Placental epithelial cell (primary cell): ENCODE data around the gene ZFYVE9. TPM values are rescaled to one million over a fixed set of nuclear protein-coding genes. Genes with fewer than 3 reads are reported as not detected.

ENCODE experiments used
- total RNA-seq: library from RNA; depleted of rRNA; stranded (reverse); fragments of >200 nt; gene quantifications from 2 replicates; pipeline ENCODE4 v1.2.3, GENCODE V29; 2012

ZFYVE9 gene, protein sequence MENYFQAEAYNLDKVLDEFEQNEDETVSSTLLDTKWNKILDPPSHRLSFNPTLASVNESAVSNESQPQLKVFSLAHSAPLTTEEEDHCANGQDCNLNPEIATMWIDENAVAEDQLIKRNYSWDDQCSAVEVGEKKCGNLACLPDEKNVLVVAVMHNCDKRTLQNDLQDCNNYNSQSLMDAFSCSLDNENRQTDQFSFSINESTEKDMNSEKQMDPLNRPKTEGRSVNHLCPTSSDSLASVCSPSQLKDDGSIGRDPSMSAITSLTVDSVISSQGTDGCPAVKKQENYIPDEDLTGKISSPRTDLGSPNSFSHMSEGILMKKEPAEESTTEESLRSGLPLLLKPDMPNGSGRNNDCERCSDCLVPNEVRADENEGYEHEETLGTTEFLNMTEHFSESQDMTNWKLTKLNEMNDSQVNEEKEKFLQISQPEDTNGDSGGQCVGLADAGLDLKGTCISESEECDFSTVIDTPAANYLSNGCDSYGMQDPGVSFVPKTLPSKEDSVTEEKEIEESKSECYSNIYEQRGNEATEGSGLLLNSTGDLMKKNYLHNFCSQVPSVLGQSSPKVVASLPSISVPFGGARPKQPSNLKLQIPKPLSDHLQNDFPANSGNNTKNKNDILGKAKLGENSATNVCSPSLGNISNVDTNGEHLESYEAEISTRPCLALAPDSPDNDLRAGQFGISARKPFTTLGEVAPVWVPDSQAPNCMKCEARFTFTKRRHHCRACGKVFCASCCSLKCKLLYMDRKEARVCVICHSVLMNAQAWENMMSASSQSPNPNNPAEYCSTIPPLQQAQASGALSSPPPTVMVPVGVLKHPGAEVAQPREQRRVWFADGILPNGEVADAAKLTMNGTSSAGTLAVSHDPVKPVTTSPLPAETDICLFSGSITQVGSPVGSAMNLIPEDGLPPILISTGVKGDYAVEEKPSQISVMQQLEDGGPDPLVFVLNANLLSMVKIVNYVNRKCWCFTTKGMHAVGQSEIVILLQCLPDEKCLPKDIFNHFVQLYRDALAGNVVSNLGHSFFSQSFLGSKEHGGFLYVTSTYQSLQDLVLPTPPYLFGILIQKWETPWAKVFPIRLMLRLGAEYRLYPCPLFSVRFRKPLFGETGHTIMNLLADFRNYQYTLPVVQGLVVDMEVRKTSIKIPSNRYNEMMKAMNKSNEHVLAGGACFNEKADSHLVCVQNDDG (N-terminal part only)
- 29.6 and 30.6 TPM in 2 replicates for total RNA-seq

DNA sequence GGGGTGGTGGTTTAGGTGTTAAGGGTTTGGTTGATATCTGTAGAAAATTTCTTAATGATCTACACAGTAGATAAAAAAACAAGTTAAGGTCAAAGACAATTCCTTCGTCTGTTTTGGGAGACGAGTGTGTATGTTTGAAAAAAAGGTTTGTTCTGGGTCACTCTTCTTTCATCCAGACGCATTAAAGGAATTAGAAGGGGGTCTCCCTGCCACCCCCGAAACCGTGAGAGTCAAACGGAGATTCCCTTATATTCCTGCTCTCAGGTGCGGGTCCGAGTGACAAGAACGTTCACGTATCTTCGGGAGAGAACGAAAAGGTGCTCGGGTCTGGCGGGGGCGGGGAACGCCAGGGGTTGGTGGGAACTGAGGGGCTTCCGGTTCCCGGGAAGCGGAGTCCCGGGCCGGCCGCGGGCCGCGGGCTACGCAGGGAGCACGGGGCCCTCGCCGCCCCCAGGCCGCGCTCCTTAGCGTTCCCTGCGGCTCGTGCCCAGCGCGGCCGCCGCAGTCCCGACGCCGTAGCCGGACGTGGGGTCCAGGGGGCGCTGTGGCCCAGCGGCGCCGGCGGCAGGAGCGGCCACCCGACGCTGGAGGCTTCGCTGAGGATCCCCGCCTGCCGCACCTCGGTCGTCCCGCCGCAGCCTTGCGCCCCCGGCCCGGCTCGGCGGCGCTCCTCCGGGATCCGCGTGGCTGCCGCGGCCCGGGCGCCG lies at the start of gene ZFYVE9:
Gene ZFYVE9, plus strand, starts transcription at position 577 of the 707 bp plus-strand sequence. CDS start 91,118 bp downstream, outside the sequence.

DNA sequence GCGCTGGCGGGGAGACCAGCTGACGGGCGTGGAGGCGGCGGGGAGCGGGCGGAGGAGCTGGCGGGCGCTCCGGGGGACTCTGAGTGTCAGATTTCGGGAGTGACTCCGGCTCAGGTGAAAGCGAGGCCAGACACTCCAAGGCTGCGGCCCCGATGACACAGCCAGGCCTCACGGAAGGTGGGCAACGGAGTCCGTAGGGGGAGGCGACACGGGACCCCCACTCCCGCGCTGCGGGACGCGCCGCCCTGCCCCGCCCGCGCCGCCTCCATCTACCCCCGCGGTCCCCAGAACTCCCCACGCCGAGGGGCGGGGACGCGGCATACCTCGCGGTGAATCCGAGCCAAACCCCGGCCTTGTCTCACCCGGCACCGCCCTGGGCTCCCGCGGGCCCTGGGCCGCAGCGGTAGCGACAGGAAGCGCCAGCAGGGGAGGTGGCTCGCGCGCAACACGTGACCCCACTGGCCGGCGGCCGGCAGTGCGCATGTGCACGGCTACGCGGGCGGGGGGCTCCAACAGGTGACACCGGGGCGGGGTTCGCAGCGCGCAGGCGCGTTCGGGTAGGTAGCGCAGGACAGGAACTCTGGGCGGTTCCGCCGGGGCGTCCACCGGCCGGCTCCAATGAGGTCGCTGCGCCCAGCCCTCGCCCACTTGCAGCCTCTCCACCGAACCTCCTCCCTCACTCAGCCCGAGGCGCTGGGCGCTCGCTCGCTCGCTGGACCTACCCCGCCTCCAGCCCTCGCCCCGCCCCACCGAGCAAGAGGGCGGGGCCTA lies 224.0 kb downstream of the ZFYVE9 start, which contains the start of gene CC2D1B:
Gene CC2D1B, minus strand, starts transcription at position 460 of the 771 bp plus-strand sequence. CDS start 1,585 bp downstream, outside the sequence.

Other genes starting within 250 kb of the ZFYVE9 start
- 0.11 and 0.39 TPM in 2 replicates for gene RAB3B, start 151.4 kb upstream of the ZFYVE9 start, total RNA-seq
- gene KTI12, start 108.3 kb upstream of the ZFYVE9 start, total RNA-seq, result 9.8 and 11.7 TPM in 2 replicates
- 29.1 and 29.8 TPM in 2 replicates for gene TXNDC12, start 86.9 kb upstream of the ZFYVE9 start, total RNA-seq
- 36.9 and 46.0 TPM in 2 replicates for gene BTF3L4, start 85.8 kb upstream of the ZFYVE9 start, total RNA-seq
- 37.5 and 38.9 TPM in 2 replicates for gene CC2D1B, start 224.1 kb downstream of the ZFYVE9 start, total RNA-seq